Panc1 (cell line): ENCODE results near the gene HDAC11. TPM values are rescaled to one million over a fixed set of nuclear protein-coding genes. Genes with fewer than 3 reads are reported as not detected.

Experiments
- ATAC-seq: fragments of 200-7000 bp; cut with Tn5 transposase; 2 replicates; pipeline ENCODE4 v1.9.1; 2020; ENCODE audit warnings: mild to moderate bottlenecking, moderate library complexity
- BruUV-seq: library from RNA; stranded (reverse); fragments of 400-500 nt; replicated peaks from 2 replicates; lab custom pipeline; 2021; lab: Mats Ljungman, UMichigan
- CTCF ChIA-PET: fragments of 300-600 bp; sonication (Branson Sonifier 250); formaldehyde crosslinking; loops from one replicate; lab custom pipeline; 2022; ENCODE audit warnings: antibody characterized with exemption; lab: Charles Lee
- POLR2A ChIA-PET: fragments of 300-600 bp; sonication (Branson Sonifier 250); formaldehyde crosslinking; loops from one replicate; lab custom pipeline; 2022; ENCODE audit warnings: antibody characterized with exemption; lab: Charles Lee
- DNase-seq: peaks from one replicate; pipeline ENCODE4 v3.0.0-alpha.2; 2010; ENCODE audit warnings: low read depth, low spot score
- H3K27ac ChIP-seq: 2 replicates; pipeline ENCODE4 v1.5.1; 2011; ENCODE audit warnings: mild to moderate bottlenecking, low read length, inconsistent platforms
- H3K27me3 ChIP-seq: fragments of 200-500 bp; sonication (Bioruptor generic); 2 replicates; pipeline ENCODE4 v1.6.0; 2014; ENCODE audit warnings: low read length, inconsistent platforms; ENCODE audit not compliant: control insufficient read depth, insufficient read depth
- H3K36me3 ChIP-seq: fragments of 200-500 bp; sonication (Bioruptor generic); 2 replicates; pipeline ENCODE4 v1.5.1; 2014; ENCODE audit warnings: inconsistent platforms, mild to moderate bottlenecking, low read length, moderate library complexity; ENCODE audit not compliant: control insufficient read depth, insufficient read depth
- H3K4me1 ChIP-seq: 2 replicates; pipeline ENCODE4 v1.5.1; 2011; ENCODE audit warnings: inconsistent platforms, mild to moderate bottlenecking, low read length, moderate library complexity; ENCODE audit not compliant: control insufficient read depth, insufficient read depth
- H3K4me3 ChIP-seq, 2 experiments: 2 replicates each; pipeline ENCODE4 v1.5.1; 2011 to 2012; ENCODE audit warnings: low read depth in 2 of 2, low read length in 2 of 2, mild to moderate bottlenecking in 2 of 2, inconsistent platforms in 1 of 2, moderate library complexity in 1 of 2
- H3K9me3 ChIP-seq: fragments of 200-500 bp; sonication (Bioruptor generic); 2 replicates; pipeline ENCODE4 v1.5.1; 2014; ENCODE audit warnings: low read depth, mild to moderate bottlenecking, inconsistent platforms, low read length, moderate library complexity; ENCODE audit not compliant: control insufficient read depth, insufficient read depth
- CTCF ChIP-seq: fragments of 450-650 bp; IDR thresholded peaks from 2 replicates; pipeline ENCODE4 v1.5.1; 2017; ENCODE audit warnings: mild to moderate bottlenecking
- POLR2AphosphoS5 ChIP-seq: IDR thresholded peaks from 2 replicates; pipeline ENCODE4 v1.6.1; 2012; ENCODE audit warnings: mild to moderate bottlenecking, low read depth, low read length, moderate library complexity
- REST ChIP-seq, 2 experiments: IDR thresholded peaks; 2 replicates each; pipeline ENCODE4 v1.6.1; 2011 to 2012; ENCODE audit warnings: low read depth in 2 of 2, control low read depth in 1 of 2, low read length in 1 of 2, mild to moderate bottlenecking in 1 of 2, moderate library complexity in 1 of 2; ENCODE audit not compliant: insufficient read depth in 1 of 2
- SIN3A ChIP-seq: IDR thresholded peaks from 2 replicates; pipeline ENCODE4 v1.6.1; 2012; ENCODE audit warnings: low read depth, mild to moderate bottlenecking, low read length, moderate library complexity, borderline replicate concordance; ENCODE audit not compliant: insufficient read depth
- TCF7L2 ChIP-seq: IDR thresholded peaks from 2 replicates; pipeline ENCODE4 v1.6.1; 2011; ENCODE audit warnings: mild to moderate bottlenecking, low read depth, low read length, inconsistent platforms
- in situ Hi-C: cut with HindIII; loops from 2 replicates; pipeline ENCODE4 v1.10.0; 2016; ENCODE audit warnings: low sequenced_read_pairs, low pct_unique_long_range_greater_than_20kb
- intact Hi-C: fragments of 100-400 bp; cut with micrococcal nuclease; formaldehyde crosslinking; loops from one replicate; pipeline ENCODE4 v1.10.0; 2022; ENCODE audit not compliant: unreplicated experiment
- total RNA-seq: library from RNA; stranded (reverse); gene quantifications from one replicate; pipeline ENCODE4 v1.2.1, GENCODE V29; 2021; ENCODE audit not compliant: unreplicated experiment

HDAC11 gene
- total RNA-seq, 1 experiment from 2014 or later: 10.6 TPM

DNA sequence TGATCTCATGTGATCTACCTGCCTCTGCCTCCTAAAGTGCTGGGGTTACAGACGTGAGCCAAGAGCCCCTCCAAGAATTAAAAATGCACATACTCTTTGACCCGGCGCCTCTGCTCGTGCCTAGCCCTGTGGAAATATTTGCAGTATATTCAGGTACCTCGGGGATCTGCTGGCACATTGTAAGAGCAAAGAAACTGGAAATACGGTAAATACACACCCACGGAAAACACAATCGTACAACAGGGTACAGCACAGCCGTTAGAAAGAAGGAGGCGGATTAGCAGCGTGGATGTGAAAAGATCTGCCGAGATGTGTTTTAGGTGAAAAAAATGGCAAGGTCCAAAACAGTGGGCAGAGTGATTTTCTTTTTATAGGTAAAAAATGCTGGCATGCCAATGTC is 6.1 kb upstream of the HDAC11 start:
- H3K27me3 ChIP-seq: no peaks in the 10 kb centered on the region
- H3K4me3 ChIP-seq: no peak overlapping the region
- H3K36me3 ChIP-seq: no peaks in the 10 kb centered on the region
- H3K4me1 ChIP-seq: no peaks in the 10 kb centered on the region
- in situ Hi-C loops (no loop called here), intact Hi-C loops (no loop called here)
- CTCF ChIA-PET: no interaction called here
- no peak for ATAC-seq
- H3K27ac ChIP-seq: no peak overlapping the region
- BruUV-seq: no TSS peak
- DNase-seq: no peak
- no peak for TF ChIP-seq TCF7L2
- TF ChIP-seq REST (IDR thresholded peaks at IDR 0.05; ENCODE audit: insufficient read depth in 1 of 2, low read depth in 2 of 2, low read length in 1 of 2): no peak
- TF ChIP-seq CTCF: no peak
- TF ChIP-seq POLR2AphosphoS5: no peak
- POLR2A ChIA-PET: no interaction called here
- H3K9me3 ChIP-seq: no peaks in the 10 kb centered on the region

- DNase-seq: no peak
- ChIA-PET POLR2A (no interaction called here), CTCF (interaction anchor here (0.6 kb wide), 1 partner anchor 99 kb away, joined by 12 read pairs; no protein-coding TSS in a partner anchor)
- H3K9me3 ChIP-seq: no peaks in the 10 kb centered on the region
- no peak overlapping the region for H3K4me3 ChIP-seq
- H3K4me1 ChIP-seq: no peaks in the 10 kb centered on the region
- in situ Hi-C loops (no loop called here), intact Hi-C loops (no loop called here)
- TF ChIP-seq SIN3A (no peak), REST (IDR thresholded peaks at IDR 0.05; ENCODE audit: insufficient read depth in 1 of 2, low read depth in 2 of 2, low read length in 1 of 2) (no peak), CTCF (no peak), POLR2AphosphoS5 (no peak), TCF7L2 (no peak)
- no peak overlapping the region for H3K27ac ChIP-seq
- H3K36me3 ChIP-seq: no peaks in the 10 kb centered on the region
- H3K27me3 ChIP-seq: no peaks in the 10 kb centered on the region
- no peak for ATAC-seq
- no TSS peak for BruUV-seq
Measured at GRCh38 chr3:13474776-13475303, 5.3 kb upstream of the HDAC11 start.
